ENCODE results near the gene DNASE2.

The DNASE2 gene

GRCh38 chr19:12913851-12914690 lies 32.8 kb upstream of the DNASE2 start:
- no peak for TF ChIP-seq CTCF (IDR thresholded peaks at IDR 0.05; ENCODE audit: extremely low read depth, insufficient read depth, missing control alignments)
- in situ Hi-C loops (cut with MboI; ENCODE audit: low pct_unique_long_range_greater_than_20kb, low sequenced_read_pairs, unreplicated experiment) = no loop called here
- DNase-seq (ENCODE audit: low spot score) = no peak

GRCh38 chr19:12913011-12913561 lies 31.8 kb upstream of the DNASE2 start:
- DNase-seq (ENCODE audit: low spot score) = no peak
- in situ Hi-C loops (cut with MboI; ENCODE audit: low pct_unique_long_range_greater_than_20kb, low sequenced_read_pairs, unreplicated experiment) = no loop called here

GRCh38 chr19:12912571-12912970 lies 31.3 kb upstream of the DNASE2 start:
- in situ Hi-C loops (cut with MboI; ENCODE audit: low pct_unique_long_range_greater_than_20kb, low sequenced_read_pairs, unreplicated experiment) = no loop called here
- no peak for DNase-seq (ENCODE audit: low spot score)

More at GRCh38 chr19:12913011-12913561, 31.8 kb upstream of the DNASE2 start:
- no peak for TF ChIP-seq CTCF (IDR thresholded peaks at IDR 0.05; ENCODE audit: extremely low read depth, insufficient read depth, missing control alignments)

GRCh38 chr19:12907166-12907565 lies 25.9 kb upstream of the DNASE2 start:
- in situ Hi-C loops (cut with MboI; ENCODE audit: low pct_unique_long_range_greater_than_20kb, low sequenced_read_pairs, unreplicated experiment) = no loop called here
- no peak for TF ChIP-seq CTCF (IDR thresholded peaks at IDR 0.05; ENCODE audit: extremely low read depth, insufficient read depth, missing control alignments)
- DNase-seq (ENCODE audit: low spot score) = no peak

More at GRCh38 chr19:12912571-12912970, 31.3 kb upstream of the DNASE2 start:
- TF ChIP-seq CTCF (IDR thresholded peaks at IDR 0.05; ENCODE audit: extremely low read depth, insufficient read depth, missing control alignments) = no peak

- peak; percentile 11 for TF ChIP-seq CTCF (IDR thresholded peaks at IDR 0.05; ENCODE audit: extremely low read depth, insufficient read depth, missing control alignments)
- in situ Hi-C loops (cut with MboI; ENCODE audit: low pct_unique_long_range_greater_than_20kb, low sequenced_read_pairs, unreplicated experiment) = no loop called here
These were observed 18.8 kb upstream of the DNASE2 start for GRCh38 chr19:12899891-12900518.

GRCh38 chr19:12896460-12896859 lies 15.2 kb upstream of the DNASE2 start:
- no peak for DNase-seq (ENCODE audit: low spot score)
- in situ Hi-C loops (cut with MboI; ENCODE audit: low pct_unique_long_range_greater_than_20kb, low sequenced_read_pairs, unreplicated experiment) = no loop called here

More at GRCh38 chr19:12899891-12900518, 18.8 kb upstream of the DNASE2 start:
- DNase-seq (ENCODE audit: low spot score) = peak; percentile 83

More at GRCh38 chr19:12896460-12896859, 15.2 kb upstream of the DNASE2 start:
- TF ChIP-seq CTCF (IDR thresholded peaks at IDR 0.05; ENCODE audit: extremely low read depth, insufficient read depth, missing control alignments) = no peak
